Activated naive CD8-positive, alpha-beta T cell (primary cell): ENCODE results near the gene KIAA0040.
"Not testable (repeated sequence)": the region's sequence is repeated elsewhere in the genome, so short reads cannot be mapped to it uniquely, and the experiment has no call there.

ENCODE experiments used
- H3K27ac Mint-ChIP-seq: one replicate; pipeline ENCODE4 v1.8.0; 2021; ENCODE audit warnings: mixed read lengths
- H3K27me3 Mint-ChIP-seq: one replicate; pipeline ENCODE4 v1.8.0; 2021; ENCODE audit warnings: mixed read lengths
- H3K36me3 Mint-ChIP-seq: one replicate; pipeline ENCODE4 v1.8.0; 2021; ENCODE audit warnings: mixed read lengths
- H3K4me1 Mint-ChIP-seq: one replicate; pipeline ENCODE4 v1.8.0; 2021; ENCODE audit warnings: low read depth, mixed read lengths
- H3K4me3 Mint-ChIP-seq: one replicate; pipeline ENCODE4 v1.8.0; 2021; ENCODE audit warnings: mild to moderate bottlenecking, mixed read lengths
- H3K9me3 Mint-ChIP-seq: one replicate; pipeline ENCODE4 v1.8.0; 2021; ENCODE audit warnings: low read depth, mixed read lengths

Gene KIAA0040

GRCh38 chr1:175126347-175126746 lies 66.2 kb downstream of the KIAA0040 start:
- no peaks in the 10 kb centered on the region for H3K9me3 Mint-ChIP-seq
- no peaks in the 10 kb centered on the region for H3K36me3 Mint-ChIP-seq
- no peak overlapping the region for H3K27ac Mint-ChIP-seq
- no peak overlapping the region for H3K4me3 Mint-ChIP-seq
- no peaks in the 10 kb centered on the region for H3K27me3 Mint-ChIP-seq
- H3K4me1 Mint-ChIP-seq: no peaks in the 10 kb centered on the region

- H3K36me3 Mint-ChIP-seq: no peaks in the 10 kb centered on the region
- H3K4me3 Mint-ChIP-seq: no peak overlapping the region
- no peak overlapping the region for H3K27ac Mint-ChIP-seq
- no peaks in the 10 kb centered on the region for H3K9me3 Mint-ChIP-seq
- H3K4me1 Mint-ChIP-seq: no peaks in the 10 kb centered on the region
- H3K27me3 Mint-ChIP-seq: no peaks in the 10 kb centered on the region
Observed at GRCh38 chr1:175124861-175125260, 67.7 kb downstream of the KIAA0040 start.

- Mint-ChIP-seq H3K4me3 (no peak overlapping the region), H3K36me3 (no peaks in the 10 kb centered on the region), H3K9me3 (no peaks in the 10 kb centered on the region), H3K27me3 (no peaks in the 10 kb centered on the region), H3K4me1 (no peaks in the 10 kb centered on the region), H3K27ac (no peak overlapping the region)
Observed at GRCh38 chr1:175120511-175120910, 72.1 kb downstream of the KIAA0040 start.

GRCh38 chr1:175118375-175119367 lies 73.9 kb downstream of the KIAA0040 start:
- Mint-ChIP-seq H3K27me3 (peaks cover 2% of the 10 kb centered on the region), H3K36me3 (peaks cover 2% of the 10 kb centered on the region), H3K4me1 (no peaks in the 10 kb centered on the region), H3K4me3 (no peak overlapping the region), H3K9me3 (peaks cover 10% of the 10 kb centered on the region), H3K27ac (no peak overlapping the region)

GRCh38 chr1:175116903-175117302 lies 75.7 kb downstream of the KIAA0040 start:
- Mint-ChIP-seq H3K27ac (no peak overlapping the region), H3K9me3 (peaks cover 17% of the 10 kb centered on the region), H3K4me3 (no peak overlapping the region), H3K4me1 (peaks cover 2% of the 10 kb centered on the region), H3K36me3 (peaks cover 6% of the 10 kb centered on the region), H3K27me3 (peaks cover 5% of the 10 kb centered on the region)

- H3K4me3 Mint-ChIP-seq: no peak overlapping the region
- H3K9me3 Mint-ChIP-seq: peaks cover 17% of the 10 kb centered on the region
- H3K27me3 Mint-ChIP-seq: peaks cover 5% of the 10 kb centered on the region
- H3K27ac Mint-ChIP-seq: no peak overlapping the region
- H3K36me3 Mint-ChIP-seq: peaks cover 6% of the 10 kb centered on the region
- peaks cover 2% of the 10 kb centered on the region for H3K4me1 Mint-ChIP-seq
Observed at GRCh38 chr1:175116210-175116798, 76.3 kb downstream of the KIAA0040 start.

- Mint-ChIP-seq H3K4me3 (no peak overlapping the region), H3K36me3 (peaks cover 6% of the 10 kb centered on the region), H3K4me1 (peaks cover 2% of the 10 kb centered on the region)
Observed at GRCh38 chr1:175114996-175115395, 77.6 kb downstream of the KIAA0040 start.

GRCh38 chr1:175108331-175108820 lies 84.2 kb downstream of the KIAA0040 start:
- H3K4me3 Mint-ChIP-seq, H3K27me3 Mint-ChIP-seq, H3K27ac Mint-ChIP-seq, H3K36me3 Mint-ChIP-seq, H3K4me1 Mint-ChIP-seq, H3K9me3 Mint-ChIP-seq: not testable (repeated sequence)

More at GRCh38 chr1:175114996-175115395, 77.6 kb downstream of the KIAA0040 start:
- H3K27me3 Mint-ChIP-seq: peaks cover 5% of the 10 kb centered on the region
- no peak overlapping the region for H3K27ac Mint-ChIP-seq
- peaks cover 17% of the 10 kb centered on the region for H3K9me3 Mint-ChIP-seq
